ENCODE data around the gene PITHD1. TPM values are rescaled to one million over a fixed set of nuclear protein-coding genes. Genes with fewer than 3 reads are reported as not detected.

Gene PITHD1
- polyA plus RNA-seq, 2 of the 4 experiments (the other 2 are of a cell fraction): 25.4 to 41.0 TPM

DNA sequence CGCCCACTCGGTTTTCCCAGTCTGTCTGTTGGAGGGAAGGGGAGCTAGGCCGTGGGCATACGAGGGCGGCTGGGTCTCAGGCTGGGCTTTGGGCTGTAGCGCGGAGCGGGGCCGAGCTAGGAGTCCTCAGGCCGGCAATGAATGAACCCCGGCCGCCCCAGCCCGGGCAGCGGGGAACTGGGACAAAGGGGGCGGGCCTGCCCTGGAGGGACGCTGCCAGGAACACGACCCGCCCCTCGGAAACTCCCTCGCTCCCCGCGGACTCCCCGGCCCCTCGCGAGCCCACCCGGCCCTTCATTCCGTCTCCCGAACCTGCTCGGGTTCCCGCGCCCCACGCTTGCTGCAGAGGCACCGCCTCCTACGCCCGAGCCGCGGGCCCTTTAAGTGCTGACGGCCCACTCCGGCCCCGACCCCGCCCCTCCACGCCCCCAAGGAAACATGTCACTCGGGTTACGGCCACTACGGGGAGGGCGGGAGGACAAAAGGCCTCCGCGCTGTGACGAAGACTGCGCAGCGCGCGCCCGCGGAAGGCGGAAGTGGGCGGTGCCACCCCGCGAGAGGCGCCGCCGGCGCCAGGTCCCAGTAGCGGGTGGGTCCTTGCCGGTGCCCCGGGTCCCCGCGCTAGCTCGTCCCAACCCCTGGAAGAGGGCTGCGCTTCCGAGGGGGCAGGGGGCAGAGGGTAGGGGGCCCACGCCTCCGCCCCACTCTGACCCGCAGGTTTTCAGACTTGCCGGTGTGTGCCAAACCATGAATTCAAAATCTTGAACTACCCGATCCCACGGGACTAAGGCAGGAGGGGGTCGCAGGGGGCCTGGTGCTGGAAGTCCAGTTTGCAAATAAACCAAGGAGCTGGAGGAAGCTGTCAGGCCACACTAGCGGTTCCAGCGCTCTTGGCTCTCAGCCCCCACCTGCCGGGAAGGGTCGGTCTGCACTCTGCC lies 22.5 kb downstream of the PITHD1 start, which contains the start of gene GALE:
TSS of gene GALE (minus strand) at position 355 of the 938 bp plus-strand sequence. CDS start 1,747 bp downstream, outside the sequence.
- Histone ChIP-seq H3K27ac (peak within 1 kb of the TSS; percentile 89 to 99), H3K4me3 (peak within 1 kb of the TSS; percentile 72), H3K9me3 (no peaks in the 10 kb centered on the region), H3K4me2 (peak within 1 kb of the TSS; percentile 89), H3K4me1 (peaks cover 12% of the 10 kb centered on the region)
- ChIA-PET CTCF (interaction anchor here (1.0 to 3.4 kb wide), 7 partner anchors 11 to 592 kb away, joined by 3 to 23 read pairs (median 4); partner anchors contain the start of gene PITHD1), POLR2A (interaction anchor here (0.6 to 4.2 kb wide), 5 partner anchors 9 to 1216 kb away, joined by 3 to 19 read pairs (median 3); partner anchors contain the start of genes LYPLA2 and PNRC2)
- ATAC-seq (peak; percentile 76 to 85), FAIRE-seq (no peak), DNase-seq (ENCODE audit: low read depth in 1 of 2, low spot score in 1 of 2) (peak; percentile 88 to 92)
- WGBS (ENCODE audit: missing lambda C conversion rate): 0% methylated on average over 1 of the region's 82 CpGs
- TF ChIP-seq, protein P1, sequence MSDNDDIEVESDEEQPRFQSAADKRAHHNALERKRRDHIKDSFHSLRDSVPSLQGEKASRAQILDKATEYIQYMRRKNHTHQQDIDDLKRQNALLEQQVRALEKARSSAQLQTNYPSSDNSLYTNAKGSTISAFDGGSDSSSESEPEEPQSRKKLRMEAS (IDR thresholded peaks at IDR 0.05): peak; percentile 80
- TF ChIP-seq, protein P2, sequence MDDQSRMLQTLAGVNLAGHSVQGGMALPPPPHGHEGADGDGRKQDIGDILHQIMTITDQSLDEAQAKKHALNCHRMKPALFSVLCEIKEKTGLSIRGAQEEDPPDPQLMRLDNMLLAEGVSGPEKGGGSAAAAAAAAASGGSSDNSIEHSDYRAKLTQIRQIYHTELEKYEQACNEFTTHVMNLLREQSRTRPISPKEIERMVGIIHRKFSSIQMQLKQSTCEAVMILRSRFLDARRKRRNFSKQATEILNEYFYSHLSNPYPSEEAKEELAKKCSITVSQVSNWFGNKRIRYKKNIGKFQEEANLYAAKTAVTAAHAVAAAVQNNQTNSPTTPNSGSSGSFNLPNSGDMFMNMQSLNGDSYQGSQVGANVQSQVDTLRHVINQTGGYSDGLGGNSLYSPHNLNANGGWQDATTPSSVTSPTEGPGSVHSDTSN (IDR thresholded peaks at IDR 0.05): peak; percentile 64
- no peak for TF ChIP-seq NR3C1 (IDR thresholded peaks at IDR 0.05)
- TF ChIP-seq SREBF2 (IDR thresholded peaks at IDR 0.05): no peak
- peak; percentile 20; the same call in 1 of the 2 replicates for TF ChIP-seq GATA3 (IDR thresholded peaks at IDR 0.05; ENCODE audit: borderline replicate concordance)
- TF ChIP-seq JUN (IDR thresholded peaks at IDR 0.05): peak in 1 of 2 experiments; percentile 89; a peak in 3 of 5 replicates
- TF ChIP-seq HOXA7 (CRISPR knock-in tag; IDR thresholded peaks at IDR 0.05): no peak
- no peak for TF ChIP-seq HEYL (CRISPR knock-in tag; IDR thresholded peaks at IDR 0.05)
- peak; percentile 23; the same call in 1 of the 2 replicates for TF ChIP-seq MAZ (IDR thresholded peaks at IDR 0.05; ENCODE audit: borderline replicate concordance, low read depth, low read length)
- TF ChIP-seq, protein P3, sequence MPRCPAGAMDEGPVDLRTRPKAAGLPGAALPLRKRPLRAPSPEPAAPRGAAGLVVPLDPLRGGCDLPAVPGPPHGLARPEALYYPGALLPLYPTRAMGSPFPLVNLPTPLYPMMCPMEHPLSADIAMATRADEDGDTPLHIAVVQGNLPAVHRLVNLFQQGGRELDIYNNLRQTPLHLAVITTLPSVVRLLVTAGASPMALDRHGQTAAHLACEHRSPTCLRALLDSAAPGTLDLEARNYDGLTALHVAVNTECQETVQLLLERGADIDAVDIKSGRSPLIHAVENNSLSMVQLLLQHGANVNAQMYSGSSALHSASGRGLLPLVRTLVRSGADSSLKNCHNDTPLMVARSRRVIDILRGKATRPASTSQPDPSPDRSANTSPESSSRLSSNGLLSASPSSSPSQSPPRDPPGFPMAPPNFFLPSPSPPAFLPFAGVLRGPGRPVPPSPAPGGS (IDR thresholded peaks at IDR 0.05): peak; percentile 86
- TF ChIP-seq, protein P4, sequence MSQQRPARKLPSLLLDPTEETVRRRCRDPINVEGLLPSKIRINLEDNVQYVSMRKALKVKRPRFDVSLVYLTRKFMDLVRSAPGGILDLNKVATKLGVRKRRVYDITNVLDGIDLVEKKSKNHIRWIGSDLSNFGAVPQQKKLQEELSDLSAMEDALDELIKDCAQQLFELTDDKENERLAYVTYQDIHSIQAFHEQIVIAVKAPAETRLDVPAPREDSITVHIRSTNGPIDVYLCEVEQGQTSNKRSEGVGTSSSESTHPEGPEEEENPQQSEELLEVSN (IDR thresholded peaks at IDR 0.05; ENCODE audit: borderline replicate concordance, low read depth): 0 out of 2 replicates have a peak, but pooled peaks have one; percentile 17
- TF ChIP-seq POLR2A (IDR thresholded peaks at IDR 0.05; ENCODE audit: low read length): peak; percentile 42; the same call in 1 of the 2 replicates

DNA sequence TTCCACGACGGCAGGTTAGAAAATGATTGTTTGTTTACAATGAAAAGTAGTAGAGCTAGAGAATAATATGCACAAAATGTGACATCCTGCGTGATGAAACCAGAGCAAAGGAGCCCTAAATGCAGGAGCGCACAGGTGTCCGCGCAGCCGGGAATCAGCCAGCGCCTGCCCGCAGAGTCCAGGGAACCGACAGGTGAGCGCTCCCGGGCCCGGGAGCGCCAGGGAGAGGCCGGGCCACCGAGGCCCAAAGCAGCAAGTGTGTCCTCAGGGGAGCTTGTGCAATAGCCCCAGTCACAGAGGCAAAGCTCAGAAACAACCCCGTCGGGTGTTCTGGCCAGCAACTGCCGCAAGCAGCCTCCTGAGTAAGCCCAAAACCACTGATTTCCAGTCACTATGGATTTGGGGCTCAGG lies 23.1 kb downstream of the PITHD1 start:
- WGBS (ENCODE audit: missing lambda C conversion rate): 57% methylated on average over 16 of the region's 19 CpGs
- ChIA-PET CTCF (interaction anchor here (1.0 to 3.4 kb wide), 4 partner anchors 10 to 68 kb away, joined by 3 to 23 read pairs (median 4); partner anchors contain the start of gene PITHD1), POLR2A (interaction anchor here (0.6 to 4.2 kb wide), 3 partner anchors 9 to 71 kb away, joined by 3 to 19 read pairs (median 3); partner anchors contain the start of gene LYPLA2)
- Histone ChIP-seq H3K27ac (peak overlapping the region; percentile 89 to 99), H3K9me3 (no peaks in the 10 kb centered on the region), H3K4me3 (peak overlapping the region; percentile 72), H3K4me2 (peak overlapping the region; percentile 81), H3K4me1 (peaks cover 12% of the 10 kb centered on the region)
- DNase-seq (ENCODE audit: low read depth in 1 of 2, low spot score in 1 of 2) (no peak), ATAC-seq (no peak), FAIRE-seq (no peak)
- TF ChIP-seq ZSCAN20 (CRISPR knock-in tag; IDR thresholded peaks at IDR 0.05) (no peak), HDAC2 (IDR thresholded peaks at IDR 0.05) (no peak), RCOR1 (IDR thresholded peaks at IDR 0.05; ENCODE audit: low read depth, low read length) (no peak), HOXB13 (CRISPR knock-in tag; IDR thresholded peaks at IDR 0.05; ENCODE audit: low read depth) (no peak), ZNF302 (CRISPR knock-in tag; IDR thresholded peaks at IDR 0.05) (no peak), TFCP2L1 (CRISPR knock-in tag; IDR thresholded peaks at IDR 0.05) (no peak), EHMT2 (IDR thresholded peaks at IDR 0.05; ENCODE audit: low read depth) (no peak), KDM5A (IDR thresholded peaks at IDR 0.05) (no peak), NR3C1 (IDR thresholded peaks at IDR 0.05) (no peak), POLR2AphosphoS2 (conservative IDR thresholded peaks at IDR 0.05; ENCODE audit: low read length) (no peak), NPAS2 (CRISPR knock-in tag; IDR thresholded peaks at IDR 0.05; ENCODE audit: borderline replicate concordance) (no peak), CBX8 (IDR thresholded peaks at IDR 0.05) (no peak)
- TF ChIP-seq, protein P5, sequence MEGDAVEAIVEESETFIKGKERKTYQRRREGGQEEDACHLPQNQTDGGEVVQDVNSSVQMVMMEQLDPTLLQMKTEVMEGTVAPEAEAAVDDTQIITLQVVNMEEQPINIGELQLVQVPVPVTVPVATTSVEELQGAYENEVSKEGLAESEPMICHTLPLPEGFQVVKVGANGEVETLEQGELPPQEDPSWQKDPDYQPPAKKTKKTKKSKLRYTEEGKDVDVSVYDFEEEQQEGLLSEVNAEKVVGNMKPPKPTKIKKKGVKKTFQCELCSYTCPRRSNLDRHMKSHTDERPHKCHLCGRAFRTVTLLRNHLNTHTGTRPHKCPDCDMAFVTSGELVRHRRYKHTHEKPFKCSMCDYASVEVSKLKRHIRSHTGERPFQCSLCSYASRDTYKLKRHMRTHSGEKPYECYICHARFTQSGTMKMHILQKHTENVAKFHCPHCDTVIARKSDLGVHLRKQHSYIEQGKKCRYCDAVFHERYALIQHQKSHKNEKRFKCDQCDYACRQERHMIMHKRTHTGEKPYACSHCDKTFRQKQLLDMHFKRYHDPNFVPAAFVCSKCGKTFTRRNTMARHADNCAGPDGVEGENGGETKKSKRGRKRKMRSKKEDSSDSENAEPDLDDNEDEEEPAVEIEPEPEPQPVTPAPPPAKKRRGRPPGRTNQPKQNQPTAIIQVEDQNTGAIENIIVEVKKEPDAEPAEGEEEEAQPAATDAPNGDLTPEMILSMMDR (IDR thresholded peaks at IDR 0.05): no peak
- TF ChIP-seq, protein P3 (IDR thresholded peaks at IDR 0.05): no peak
- TF ChIP-seq, protein P6, sequence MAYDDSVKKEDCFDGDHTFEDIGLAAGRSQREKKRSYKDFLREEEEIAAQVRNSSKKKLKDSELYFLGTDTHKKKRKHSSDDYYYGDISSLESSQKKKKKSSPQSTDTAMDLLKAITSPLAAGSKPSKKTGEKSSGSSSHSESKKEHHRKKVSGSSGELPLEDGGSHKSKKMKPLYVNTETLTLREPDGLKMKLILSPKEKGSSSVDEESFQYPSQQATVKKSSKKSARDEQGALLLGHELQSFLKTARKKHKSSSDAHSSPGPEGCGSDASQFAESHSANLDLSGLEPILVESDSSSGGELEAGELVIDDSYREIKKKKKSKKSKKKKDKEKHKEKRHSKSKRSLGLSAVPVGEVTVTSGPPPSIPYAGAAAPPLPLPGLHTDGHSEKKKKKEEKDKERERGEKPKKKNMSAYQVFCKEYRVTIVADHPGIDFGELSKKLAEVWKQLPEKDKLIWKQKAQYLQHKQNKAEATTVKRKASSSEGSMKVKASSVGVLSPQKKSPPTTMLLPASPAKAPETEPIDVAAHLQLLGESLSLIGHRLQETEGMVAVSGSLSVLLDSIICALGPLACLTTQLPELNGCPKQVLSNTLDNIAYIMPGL (CRISPR knock-in tag; IDR thresholded peaks at IDR 0.05; ENCODE audit: borderline replicate concordance): no peak
